ENCODE results near the gene ZNF516.

GRCh38 chr18:76410033-76410432, 85.0 kb downstream of the ZNF516 start:
- TF ChIP-seq ZNF354B (CRISPR knock-in tag; IDR thresholded peaks at IDR 0.05) (no peak), MZF1 (CRISPR knock-in tag; IDR thresholded peaks at IDR 0.05; ENCODE audit: borderline replicate concordance) (no peak)
